Adipocyte (in vitro differentiated cells): ENCODE results near the gene CRYZL1.
A peak's percentile ranks its signal among the peaks of the same experiment; 100 is the strongest.

Source experiments
- DNase-seq: peaks from one replicate; pipeline ENCODE4 v3.0.0-alpha.2; 2015; ENCODE audit warnings: low read depth
- H3K27me3 ChIP-seq: replicated peaks from 2 replicates; pipeline ENCODE4 v1.7.0; 2013; ENCODE audit warnings: mild to moderate bottlenecking, low read length, moderate library complexity; ENCODE audit not compliant: control insufficient read depth, insufficient read depth
- H3K36me3 ChIP-seq: 2 replicates; pipeline ENCODE4 v1.7.0; 2013; ENCODE audit warnings: low read length, mild to moderate bottlenecking, moderate library complexity; ENCODE audit not compliant: control insufficient read depth, insufficient read depth, severe bottlenecking
- H3K4me1 ChIP-seq: 2 replicates; pipeline ENCODE4 v1.7.0; 2013; ENCODE audit warnings: mild to moderate bottlenecking, low read length, moderate library complexity; ENCODE audit not compliant: control insufficient read depth, insufficient read depth
- H3K4me3 ChIP-seq: 2 replicates; pipeline ENCODE4 v1.7.0; 2013; ENCODE audit warnings: mild to moderate bottlenecking, low read length, moderate library complexity
- H3K9ac ChIP-seq: 2 replicates; pipeline ENCODE4 v1.7.0; 2013; ENCODE audit warnings: mild to moderate bottlenecking, low read length, moderate library complexity
- H3K9me3 ChIP-seq: 2 replicates; pipeline ENCODE4 v1.7.0; 2013; ENCODE audit warnings: mild to moderate bottlenecking, low read length, moderate library complexity; ENCODE audit not compliant: control insufficient read depth

The CRYZL1 gene

DNA sequence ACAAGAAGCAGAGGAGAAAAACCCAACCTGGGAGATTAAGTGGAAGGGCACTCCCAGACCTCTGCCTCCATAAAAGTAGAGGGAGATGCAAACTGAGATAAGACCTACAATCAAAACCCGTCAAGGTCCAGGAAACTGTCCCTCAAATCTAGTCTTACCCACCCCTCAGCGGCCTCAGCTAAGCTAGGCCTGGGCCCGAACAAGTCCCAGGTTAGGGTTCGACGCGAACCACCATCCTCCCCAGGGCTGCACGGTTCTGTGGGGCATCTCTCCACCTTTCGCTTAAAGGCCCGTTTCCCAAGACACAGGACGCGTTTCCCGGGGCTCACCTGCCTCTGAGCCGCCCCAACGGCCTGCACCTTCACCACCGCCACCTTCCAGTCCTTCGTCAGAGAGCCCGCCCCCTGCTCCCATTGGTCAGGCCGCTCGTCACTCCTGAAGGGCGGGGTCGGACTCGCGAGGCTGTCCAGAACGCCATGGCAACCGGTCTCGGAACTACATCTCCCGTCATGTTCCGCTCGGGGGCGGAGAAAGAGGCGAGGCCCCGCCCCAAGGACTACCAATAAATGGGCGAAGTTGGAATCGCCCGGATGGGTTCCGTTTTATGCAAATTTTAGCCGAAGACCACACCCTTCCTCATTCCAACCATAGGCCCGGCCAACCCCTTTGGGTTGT lies at the start of gene CRYZL1:
CRYZL1 (minus strand) TSS at position 390 of the 675 bp plus-strand sequence. CDS start 10,190 bp downstream, outside the sequence.
- peaks cover 30% of the 10 kb centered on the region for H3K4me1 ChIP-seq
- no peaks in the 10 kb centered on the region for H3K36me3 ChIP-seq
- H3K9me3 ChIP-seq = no peaks in the 10 kb centered on the region
- DNase-seq = peak; percentile 100
- no peaks in the 10 kb centered on the region for H3K27me3 ChIP-seq
- peak within 1 kb of the TSS; percentile 98 for H3K4me3 ChIP-seq
- peak within 1 kb of the TSS; percentile 97 for H3K9ac ChIP-seq

DNA sequence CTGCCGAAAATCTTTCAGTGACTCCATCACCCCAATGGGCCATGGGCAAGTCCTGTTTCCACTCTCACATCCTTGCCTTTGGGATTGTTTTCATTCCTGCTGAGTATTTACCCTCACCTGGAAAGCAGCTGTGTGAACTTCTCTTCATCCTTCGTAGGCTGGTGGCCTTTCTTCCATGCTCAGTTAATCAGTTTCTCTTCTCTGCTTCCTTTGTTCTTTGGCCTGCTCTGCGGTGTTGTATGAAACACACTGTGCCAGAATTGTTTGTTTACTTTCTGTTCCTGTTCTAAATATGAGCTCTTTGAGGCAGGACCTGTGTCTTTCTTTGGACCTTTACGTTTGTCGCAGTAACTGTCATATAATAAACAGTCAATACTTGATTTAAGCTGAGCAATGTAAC lies 49.3 kb upstream of the CRYZL1 start:
- no peak for DNase-seq
- no peaks in the 10 kb centered on the region for H3K36me3 ChIP-seq
- no peaks in the 10 kb centered on the region for H3K9me3 ChIP-seq
- no peaks in the 10 kb centered on the region for H3K27me3 ChIP-seq
- no peak overlapping the region for H3K4me3 ChIP-seq
- peaks cover 35% of the 10 kb centered on the region for H3K4me1 ChIP-seq
- H3K9ac ChIP-seq = no peak overlapping the region

GRCh38 chr21:33688353-33688752 lies 46.8 kb upstream of the CRYZL1 start:
- DNase-seq = no peak
- Histone ChIP-seq H3K27me3 (no peaks in the 10 kb centered on the region), H3K9me3 (no peaks in the 10 kb centered on the region), H3K4me3 (no peak overlapping the region), H3K4me1 (peaks cover 60% of the 10 kb centered on the region), H3K36me3 (no peaks in the 10 kb centered on the region), H3K9ac (no peak overlapping the region)

DNA sequence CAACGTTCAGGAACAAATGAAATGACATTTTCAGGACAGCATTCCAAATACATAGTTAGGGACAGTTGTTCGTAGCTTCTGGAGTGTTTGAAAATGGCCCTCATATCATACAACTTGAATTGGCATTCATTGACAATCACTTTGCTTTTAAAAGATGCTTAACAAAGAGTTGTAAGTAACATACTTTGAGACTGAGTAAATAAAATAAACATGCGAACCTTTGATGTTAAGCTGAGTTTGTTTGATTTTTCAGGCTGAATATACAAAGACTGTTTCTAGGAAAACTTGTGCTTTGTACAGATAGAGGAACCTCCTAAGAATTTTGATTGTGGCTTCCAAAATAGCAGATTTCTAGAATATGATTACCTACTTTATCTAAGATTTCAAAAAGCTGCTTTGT lies 46.1 kb upstream of the CRYZL1 start:
- Histone ChIP-seq H3K27me3 (no peaks in the 10 kb centered on the region), H3K4me3 (no peak overlapping the region), H3K36me3 (no peaks in the 10 kb centered on the region), H3K4me1 (peaks cover 67% of the 10 kb centered on the region), H3K9ac (no peak overlapping the region), H3K9me3 (no peaks in the 10 kb centered on the region)
- DNase-seq = no peak

GRCh38 chr21:33686386-33686785 lies 44.8 kb upstream of the CRYZL1 start:
- peak overlapping the region; percentile 1 for H3K9ac ChIP-seq
- no peak for DNase-seq
- H3K4me1 ChIP-seq = peaks cover 68% of the 10 kb centered on the region
- H3K9me3 ChIP-seq = no peaks in the 10 kb centered on the region
- no peaks in the 10 kb centered on the region for H3K27me3 ChIP-seq
- H3K36me3 ChIP-seq = no peaks in the 10 kb centered on the region
- peak overlapping the region; percentile 2 for H3K4me3 ChIP-seq

- Histone ChIP-seq H3K4me3 (peak overlapping the region; percentile 2), H3K27me3 (no peaks in the 10 kb centered on the region), H3K36me3 (no peaks in the 10 kb centered on the region), H3K9ac (peak overlapping the region; percentile 49), H3K9me3 (no peaks in the 10 kb centered on the region), H3K4me1 (peaks cover 71% of the 10 kb centered on the region)
- peak; percentile 76 for DNase-seq
Observed at GRCh38 chr21:33685613-33686197, 44.2 kb upstream of the CRYZL1 start.

DNA sequence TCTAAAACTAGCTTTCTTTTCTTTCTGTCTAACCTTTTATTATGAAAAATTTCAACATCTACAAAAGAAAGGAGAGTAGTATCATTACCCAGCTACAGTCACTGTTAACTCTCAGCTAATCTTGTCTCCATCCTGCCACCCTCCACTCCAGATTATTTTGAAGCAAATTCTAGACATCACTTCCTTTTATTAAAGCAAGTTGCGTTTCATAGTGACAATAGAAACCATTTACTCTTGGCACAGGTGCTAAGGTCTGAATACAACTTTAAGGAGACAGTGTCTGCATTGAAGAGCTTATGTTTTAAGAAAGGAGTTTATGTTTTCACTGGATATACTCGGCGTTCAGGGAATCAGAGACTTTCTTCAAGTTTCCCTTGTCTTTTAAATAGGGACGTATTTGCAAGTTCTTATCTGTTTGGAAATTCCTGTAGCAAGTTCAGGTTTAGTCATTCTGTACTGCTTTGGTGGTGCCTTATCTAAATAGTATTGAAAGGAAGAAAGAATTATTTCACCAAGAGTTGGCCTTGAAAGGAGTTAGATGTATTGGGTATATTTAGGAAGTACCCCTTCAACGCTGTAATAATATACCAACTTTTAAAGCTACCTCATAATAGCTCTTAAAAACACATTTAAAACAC lies 43.5 kb upstream of the CRYZL1 start:
- peak overlapping the region; percentile 47 for H3K4me3 ChIP-seq
- H3K9me3 ChIP-seq = no peaks in the 10 kb centered on the region
- peaks cover 75% of the 10 kb centered on the region for H3K4me1 ChIP-seq
- H3K27me3 ChIP-seq = no peaks in the 10 kb centered on the region
- H3K9ac ChIP-seq = peak overlapping the region; percentile 49
- DNase-seq = no peak
- no peaks in the 10 kb centered on the region for H3K36me3 ChIP-seq

GRCh38 chr21:33684068-33684467 lies 42.5 kb upstream of the CRYZL1 start:
- Histone ChIP-seq H3K9me3 (no peaks in the 10 kb centered on the region), H3K36me3 (no peaks in the 10 kb centered on the region), H3K4me1 (peaks cover 70% of the 10 kb centered on the region), H3K4me3 (peak overlapping the region; percentile 47), H3K9ac (peak overlapping the region; percentile 49), H3K27me3 (no peaks in the 10 kb centered on the region)
- no peak for DNase-seq

- no peaks in the 10 kb centered on the region for H3K36me3 ChIP-seq
- H3K9me3 ChIP-seq = no peaks in the 10 kb centered on the region
- no peak overlapping the region for H3K9ac ChIP-seq
- peak; percentile 73 for DNase-seq
- H3K4me1 ChIP-seq = peaks cover 60% of the 10 kb centered on the region
- no peaks in the 10 kb centered on the region for H3K27me3 ChIP-seq
- no peak overlapping the region for H3K4me3 ChIP-seq
Observed at GRCh38 chr21:33682992-33683627, 41.6 kb upstream of the CRYZL1 start.

DNA sequence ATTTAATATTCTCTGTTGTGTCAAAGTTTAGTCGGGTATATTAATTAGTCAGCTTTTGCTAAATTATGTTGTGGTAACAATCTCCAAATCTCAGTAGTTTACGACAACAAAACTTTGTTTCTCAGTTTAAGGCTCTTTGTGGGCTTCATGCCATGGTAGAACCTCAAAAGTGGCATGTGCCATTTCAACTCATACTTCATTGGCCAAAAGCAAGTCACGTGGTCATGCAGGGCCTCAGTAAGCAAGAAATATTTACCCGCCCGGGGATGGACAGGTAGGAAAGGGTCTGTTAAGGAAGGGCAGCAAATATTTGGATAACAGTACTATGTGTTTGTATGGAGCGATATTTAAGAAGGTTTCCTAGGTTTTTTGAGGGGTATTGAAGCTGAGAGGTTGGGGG lies 39.3 kb upstream of the CRYZL1 start:
- Histone ChIP-seq H3K4me1 (peaks cover 39% of the 10 kb centered on the region), H3K36me3 (no peaks in the 10 kb centered on the region), H3K27me3 (no peaks in the 10 kb centered on the region), H3K9me3 (no peaks in the 10 kb centered on the region), H3K4me3 (no peak overlapping the region), H3K9ac (no peak overlapping the region)
- DNase-seq = no peak

DNA sequence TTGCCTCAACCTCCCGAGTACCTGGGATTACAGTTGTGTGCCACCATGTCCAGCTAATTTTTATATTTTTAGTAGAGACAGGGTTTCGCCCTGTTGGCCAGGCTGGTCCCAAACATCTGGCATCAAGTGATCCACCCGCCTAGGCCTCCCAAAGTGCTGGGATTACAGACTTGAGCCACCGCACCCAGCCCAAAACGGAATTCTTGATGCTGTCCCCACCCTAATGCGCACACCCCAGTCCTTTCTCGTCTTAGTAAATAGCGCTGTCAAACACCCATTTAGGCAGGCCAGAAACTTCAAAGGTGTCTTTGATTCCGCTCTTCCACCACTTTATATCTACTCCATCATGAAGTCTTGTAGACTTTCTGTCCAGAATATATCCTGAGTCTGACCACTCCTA lies 35.9 kb upstream of the CRYZL1 start:
- no peak overlapping the region for H3K4me3 ChIP-seq
- no peak overlapping the region for H3K9ac ChIP-seq
- no peaks in the 10 kb centered on the region for H3K36me3 ChIP-seq
- no peaks in the 10 kb centered on the region for H3K27me3 ChIP-seq
- H3K9me3 ChIP-seq = no peaks in the 10 kb centered on the region
- no peak for DNase-seq
- peaks cover 6% of the 10 kb centered on the region for H3K4me1 ChIP-seq
